DMS114 treated with DMSO at 0.1 percent for 48 hours (cell line): ENCODE measurements around the gene ACTRT2.

Source experiments
- DNase-seq: peaks from one replicate; lab custom pipeline; 2025; ENCODE audit not compliant: unreplicated experiment; lab: John Stamatoyannopoulos, UW

The ACTRT2 gene

DNA sequence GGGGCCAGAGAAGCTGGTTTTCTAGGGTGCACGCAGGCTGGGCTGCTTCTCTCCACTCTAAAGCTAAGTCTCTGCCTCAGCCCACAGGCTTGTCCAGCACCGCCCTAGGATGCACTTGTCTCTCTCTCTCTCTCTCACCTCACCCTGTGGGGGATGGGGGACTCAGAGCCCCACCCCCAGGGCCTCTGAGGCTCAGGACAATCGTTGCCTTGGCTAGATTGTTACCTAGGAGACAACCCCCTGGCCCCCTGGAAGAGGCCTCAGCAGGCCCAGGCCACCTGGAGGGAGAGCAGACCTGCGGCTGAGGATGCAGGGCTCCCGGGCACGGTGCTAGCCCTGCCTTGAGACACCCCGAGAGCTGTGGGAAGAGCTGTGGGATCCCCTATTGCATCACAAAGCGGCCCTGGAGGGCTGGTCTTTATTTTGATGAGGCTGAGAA lies at the start of gene ACTRT2:
ACTRT2 (plus strand) TSS at position 235 of the 439 bp plus-strand sequence. CDS start 220 bp downstream, outside the sequence.
- no peak for DNase-seq

DNA sequence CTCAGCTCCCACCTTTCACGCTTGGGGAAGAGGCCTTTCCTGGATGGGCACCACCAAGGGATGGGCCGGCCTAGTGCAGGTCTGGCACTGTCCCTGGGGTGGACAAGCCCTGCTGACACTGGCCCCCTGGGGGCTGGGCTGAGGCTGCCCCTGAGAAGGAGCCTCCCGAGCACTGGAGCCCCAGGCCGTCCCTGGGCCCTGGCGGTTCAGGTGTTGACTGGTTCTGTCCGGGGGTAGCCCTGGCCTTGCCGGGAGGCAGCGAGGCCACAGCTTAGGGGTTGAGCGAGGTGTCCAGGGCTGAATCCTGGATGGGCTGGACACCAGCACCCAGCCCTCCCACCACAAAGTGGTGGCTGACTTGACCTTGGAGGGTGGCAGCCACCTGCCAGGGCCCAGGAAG lies 49.7 kb upstream of the ACTRT2 start:
- no peak for DNase-seq

DNA sequence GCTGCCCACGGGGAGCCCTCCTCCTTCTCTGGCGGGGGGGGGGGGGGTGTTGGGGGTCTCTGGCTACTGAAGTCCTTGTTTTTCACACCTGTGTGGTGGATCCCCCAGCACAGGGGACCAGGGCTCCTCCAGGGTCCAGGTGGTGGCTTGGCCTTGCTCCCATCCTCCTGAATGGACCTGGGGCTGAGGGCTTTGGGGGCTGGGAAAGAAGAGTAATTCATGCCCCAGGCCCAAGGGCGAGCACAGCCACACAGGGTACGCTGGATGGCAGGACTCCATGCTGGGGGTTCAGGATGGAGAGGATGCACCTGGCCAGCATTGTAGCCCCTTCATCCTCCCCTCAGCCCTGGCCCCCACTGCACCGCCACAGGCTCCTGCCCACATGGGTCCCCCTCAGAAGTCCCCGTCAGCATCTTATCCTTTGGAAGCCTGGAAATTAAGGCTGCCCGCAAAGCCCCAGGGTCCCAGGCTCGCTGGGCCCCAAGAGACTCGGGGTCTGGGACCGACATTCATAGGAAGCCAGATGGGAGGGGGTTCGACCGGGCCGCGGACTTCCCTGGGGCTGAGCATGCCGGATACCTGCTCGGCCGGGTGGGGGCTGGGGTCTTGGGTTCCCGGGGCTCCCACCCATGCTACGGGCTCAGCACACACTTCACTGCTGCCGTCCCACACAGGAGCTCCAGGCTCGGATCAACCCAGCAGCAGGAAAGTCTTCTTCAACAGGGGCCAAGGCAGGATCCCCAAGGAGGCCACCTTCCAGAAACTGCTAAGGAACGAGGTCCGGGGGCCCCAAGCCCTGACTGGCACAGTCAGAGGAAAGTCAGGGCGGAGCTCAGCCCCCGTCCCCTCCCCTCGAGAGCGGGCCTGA lies 49.0 kb upstream of the ACTRT2 start:
- no peak for DNase-seq

DNA sequence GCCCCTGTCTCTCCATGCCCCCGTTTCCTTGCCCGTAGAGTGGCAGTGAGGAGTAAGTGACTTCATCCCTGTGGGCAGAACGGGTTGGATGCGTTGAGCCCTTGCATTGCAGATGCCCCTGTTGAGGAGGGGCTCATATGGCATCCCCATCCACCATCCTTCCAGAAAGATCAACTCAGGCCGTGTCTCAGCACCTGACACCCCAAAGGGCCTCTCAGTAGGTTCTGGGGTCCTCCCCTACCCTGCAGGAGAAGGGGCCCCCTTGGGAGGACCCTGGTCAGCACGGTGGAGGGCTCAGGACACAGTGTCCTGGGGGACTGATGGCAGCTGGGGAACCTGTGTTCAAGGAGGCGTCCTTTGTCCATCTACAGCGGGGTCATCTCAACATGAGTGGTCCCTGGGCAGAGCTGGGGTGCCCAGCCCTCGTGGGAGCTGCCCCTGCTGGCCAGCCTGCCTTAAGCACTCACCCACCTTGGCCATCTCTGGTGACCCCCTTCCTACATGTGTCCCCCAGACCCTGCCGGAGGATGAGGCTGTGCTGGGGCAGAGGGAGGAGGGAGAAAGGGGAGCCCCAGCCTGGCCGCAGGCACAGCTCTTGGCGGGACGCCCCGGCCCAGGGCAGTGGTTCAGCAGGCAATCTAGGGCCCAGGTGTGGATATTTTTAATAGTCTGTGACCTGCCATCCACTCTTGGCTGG lies 48.2 kb upstream of the ACTRT2 start:
- DNase-seq = no peak

DNA sequence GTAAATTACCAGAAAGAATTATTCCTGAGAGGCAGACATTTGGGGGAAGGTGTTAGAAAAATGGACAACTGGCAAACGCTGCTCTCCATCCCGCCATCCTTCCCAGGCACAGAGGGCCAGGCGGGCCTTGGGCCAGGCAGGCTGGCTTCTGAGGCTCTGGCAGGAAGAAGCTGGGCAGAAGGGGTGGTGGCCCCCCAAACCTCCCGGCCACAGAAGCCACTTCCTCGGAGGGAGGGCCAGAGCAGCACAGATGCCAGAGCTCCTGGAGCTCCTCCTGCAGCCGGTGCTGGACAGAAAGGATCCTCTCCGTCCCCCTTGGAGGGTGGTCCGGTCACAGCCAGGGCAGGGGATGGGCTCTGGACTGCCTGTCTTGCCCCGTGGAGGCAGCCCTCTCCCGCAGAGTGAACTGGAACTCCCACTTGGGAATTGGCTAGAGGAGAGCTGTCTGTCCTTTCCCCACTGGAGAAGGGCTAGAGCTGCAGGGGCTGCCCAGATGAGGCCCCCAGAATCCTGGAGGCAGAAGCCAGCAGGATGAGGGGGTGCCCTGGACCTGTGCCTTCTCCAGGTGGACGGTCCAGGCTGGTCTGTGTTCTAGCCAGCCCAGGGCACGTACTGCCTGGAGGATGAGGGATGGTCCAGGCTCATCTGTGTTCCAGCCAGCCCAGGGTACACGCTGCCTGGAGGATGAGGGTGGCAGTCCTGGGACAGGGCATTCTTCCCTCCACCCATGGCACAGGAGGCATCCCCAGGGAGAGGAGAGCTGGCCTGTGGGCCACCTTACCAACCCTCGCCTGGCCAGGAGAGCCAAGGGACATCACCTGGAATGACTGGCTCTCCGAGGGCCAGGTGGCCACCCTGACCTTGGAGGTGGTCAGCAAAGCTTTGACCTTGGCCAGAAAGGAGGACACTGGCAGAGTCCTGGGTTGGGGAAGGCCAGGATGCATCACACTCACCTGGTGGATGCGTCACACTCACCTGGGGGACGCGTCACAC lies 47.4 kb upstream of the ACTRT2 start:
- DNase-seq = no peak

DNA sequence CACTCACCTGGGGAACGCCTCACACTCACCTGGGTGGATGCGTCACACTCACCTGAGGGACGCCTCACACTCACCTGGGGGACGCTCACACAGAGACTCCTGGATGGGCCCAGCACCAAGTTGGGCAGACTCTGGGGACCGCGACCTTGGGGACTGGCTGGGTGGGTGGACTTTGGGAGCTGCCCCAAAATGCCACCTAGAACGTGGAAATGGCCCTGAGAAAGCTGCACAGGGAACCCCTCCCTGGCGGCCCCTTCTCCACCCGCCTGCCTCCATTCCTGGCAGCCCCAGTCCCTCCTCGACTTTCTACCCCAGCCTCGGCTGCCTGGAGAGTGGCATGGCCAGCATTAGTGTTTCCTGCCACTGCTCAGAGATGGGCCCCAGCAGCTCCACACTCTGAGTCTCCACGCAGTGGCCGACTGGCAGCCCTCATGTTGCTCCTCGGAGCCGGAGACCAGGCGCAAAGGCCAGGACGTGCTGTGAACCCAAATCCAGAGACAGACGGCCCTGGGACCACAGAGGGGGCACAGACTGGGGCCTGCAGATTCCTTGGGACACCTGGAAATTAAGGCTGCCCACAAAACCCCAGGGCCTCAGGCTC lies 46.5 kb upstream of the ACTRT2 start:
- no peak for DNase-seq

DNA sequence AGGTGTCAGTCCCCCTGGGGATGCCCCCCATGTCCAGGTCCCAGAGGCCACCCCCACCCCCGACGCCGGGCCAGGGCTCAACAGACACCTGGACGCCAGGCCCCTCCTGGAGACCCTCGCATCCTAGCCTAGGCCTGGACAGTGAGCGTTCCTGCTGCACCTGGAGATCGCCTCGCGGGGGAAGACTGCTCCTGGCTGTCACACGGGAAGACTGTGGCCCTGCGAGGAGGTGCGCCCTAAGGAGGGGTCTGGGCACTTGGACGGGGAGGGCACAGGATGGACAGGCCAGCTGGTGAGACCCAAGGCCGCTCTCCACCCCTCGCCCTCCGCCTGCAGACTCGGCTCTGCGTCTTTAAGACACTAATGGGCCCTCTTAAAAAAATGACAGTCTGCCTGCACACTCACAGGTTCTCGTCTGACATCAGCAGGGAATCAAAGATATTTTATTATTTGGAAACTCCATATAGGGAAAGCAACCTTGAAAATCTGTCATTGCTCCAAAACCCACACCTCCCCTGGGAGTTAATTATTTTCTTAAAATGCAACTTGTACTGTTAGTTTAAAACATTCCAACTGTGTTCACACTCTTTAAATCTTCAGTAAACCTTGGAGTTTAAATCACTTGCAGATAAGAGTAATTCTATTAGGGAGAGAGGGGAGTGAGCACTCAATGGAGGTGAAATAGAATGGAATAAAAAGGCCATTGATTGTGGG lies 45.6 kb upstream of the ACTRT2 start:
- no peak for DNase-seq

DNA sequence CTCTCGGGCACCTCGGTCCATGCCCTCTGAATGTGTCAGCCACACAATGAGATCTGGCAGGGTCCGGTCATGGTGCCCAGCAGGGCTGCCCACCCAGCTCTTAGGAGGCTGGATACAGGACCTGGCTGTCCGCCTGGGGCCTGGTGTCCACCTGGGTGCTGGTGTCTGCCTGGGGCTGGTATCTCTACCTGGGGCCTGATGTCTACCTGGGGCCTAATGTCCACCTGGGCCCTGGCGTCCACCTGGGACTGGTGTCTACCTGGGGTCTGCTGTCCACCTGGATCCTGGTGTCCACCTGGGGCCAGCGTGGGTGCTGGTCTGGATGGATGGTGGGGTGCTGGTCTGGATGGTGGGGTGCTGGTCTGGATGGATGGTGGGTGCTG lies 45.1 kb upstream of the ACTRT2 start:
- no peak for DNase-seq

DNA sequence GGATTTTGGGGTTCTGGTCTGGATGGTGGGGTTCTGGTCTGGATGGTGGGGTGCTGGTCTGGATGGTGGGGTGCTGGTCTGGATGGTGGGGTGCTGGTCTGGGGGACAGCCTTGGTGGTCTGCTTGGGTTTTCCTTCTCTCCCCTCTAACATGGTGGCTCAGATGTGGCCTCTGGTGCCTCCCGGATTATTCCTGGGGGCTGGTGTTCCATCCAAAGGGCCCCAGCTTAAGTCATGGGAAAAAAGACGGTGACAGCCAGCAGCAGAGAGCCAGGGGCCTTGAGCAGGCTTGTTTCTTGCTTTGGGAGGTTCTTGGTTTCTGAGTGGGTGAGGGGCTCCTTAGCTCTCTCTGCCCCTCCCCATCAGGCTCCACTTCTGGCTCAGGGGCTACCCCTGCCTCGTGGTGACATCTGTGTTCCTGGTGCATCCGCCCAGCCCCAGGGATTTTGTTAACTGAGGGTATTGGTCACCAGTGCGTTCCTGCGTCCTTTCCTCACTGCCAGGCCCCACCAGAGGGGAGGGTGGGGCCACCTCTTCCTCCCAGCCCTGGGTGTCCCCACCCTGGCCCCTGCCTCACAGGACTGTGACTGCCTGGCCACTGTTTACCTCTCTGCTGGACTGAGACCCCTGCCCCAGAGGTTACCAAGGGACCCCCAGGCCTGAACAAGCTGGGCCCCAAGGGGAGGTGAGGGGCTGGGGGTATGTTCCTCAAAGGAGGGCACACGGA lies 43.2 kb upstream of the ACTRT2 start:
- DNase-seq = no peak

DNA sequence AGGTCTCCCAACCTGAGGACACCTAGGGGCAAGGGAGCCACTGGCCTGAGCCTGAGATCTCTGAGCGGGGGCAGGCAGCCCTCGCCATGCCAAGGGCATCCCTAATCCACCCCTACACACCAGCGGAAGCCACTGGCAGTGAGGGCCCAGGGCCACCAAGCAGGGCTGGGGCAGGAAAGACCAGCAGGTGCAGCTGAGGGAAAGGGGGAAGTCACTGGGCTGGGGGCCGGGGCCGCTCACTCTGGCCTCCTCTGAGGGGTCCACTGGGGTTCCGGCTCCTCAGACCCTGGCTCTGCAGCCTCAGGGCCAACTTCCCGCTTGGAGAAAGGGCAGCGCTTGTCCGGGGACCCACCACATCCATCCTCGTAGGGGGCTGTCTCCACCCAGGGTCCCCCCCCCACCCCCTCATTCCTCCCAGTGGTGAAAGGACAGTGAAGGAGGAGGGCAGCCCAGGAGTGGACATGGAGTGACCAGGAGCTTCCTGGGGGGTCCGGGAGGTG lies 42.5 kb upstream of the ACTRT2 start:
- DNase-seq = no peak

DNA sequence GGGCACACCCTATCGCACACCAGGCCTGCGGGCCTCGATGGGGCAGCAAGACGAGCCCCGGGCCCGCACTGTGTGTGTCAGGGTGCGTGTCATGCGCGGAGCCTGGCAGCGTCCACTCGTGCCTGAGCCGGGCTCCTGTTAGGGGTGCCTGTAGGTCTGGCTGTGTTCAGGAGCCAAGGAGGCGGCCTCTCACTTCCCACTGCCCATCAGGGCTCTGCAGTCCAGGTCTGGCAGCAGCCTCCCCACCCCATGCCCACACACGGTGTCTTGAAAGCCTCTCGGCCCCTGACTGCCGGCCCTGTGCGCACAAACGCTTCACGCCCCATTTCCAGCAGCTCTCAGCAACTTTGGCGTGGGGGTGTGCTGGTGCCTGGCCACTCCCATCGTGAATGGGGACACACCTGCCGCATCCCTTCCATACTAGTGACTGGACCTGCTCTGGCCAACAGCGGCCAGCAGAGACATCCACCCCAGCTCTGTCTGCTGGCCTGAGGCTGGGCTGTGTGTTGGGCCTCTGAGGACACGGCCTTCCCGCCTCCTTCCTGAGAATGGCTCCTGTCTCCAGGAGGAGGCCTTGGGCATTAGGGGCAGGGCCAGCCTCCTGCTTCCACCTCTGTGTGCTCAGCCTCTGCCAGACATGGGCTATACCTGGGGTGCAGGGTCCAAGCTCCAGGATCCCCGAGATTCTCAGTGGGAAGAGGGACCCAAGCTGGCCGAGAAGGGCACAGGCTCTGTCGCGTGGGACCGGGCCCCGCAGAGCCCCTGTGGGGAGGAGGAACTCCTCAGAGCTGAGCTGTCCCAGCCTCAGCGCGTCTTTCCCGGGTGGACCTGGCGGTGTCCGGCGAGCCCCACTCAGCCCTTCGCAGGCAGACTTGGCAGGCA lies 41.8 kb upstream of the ACTRT2 start:
- DNase-seq = no peak

DNA sequence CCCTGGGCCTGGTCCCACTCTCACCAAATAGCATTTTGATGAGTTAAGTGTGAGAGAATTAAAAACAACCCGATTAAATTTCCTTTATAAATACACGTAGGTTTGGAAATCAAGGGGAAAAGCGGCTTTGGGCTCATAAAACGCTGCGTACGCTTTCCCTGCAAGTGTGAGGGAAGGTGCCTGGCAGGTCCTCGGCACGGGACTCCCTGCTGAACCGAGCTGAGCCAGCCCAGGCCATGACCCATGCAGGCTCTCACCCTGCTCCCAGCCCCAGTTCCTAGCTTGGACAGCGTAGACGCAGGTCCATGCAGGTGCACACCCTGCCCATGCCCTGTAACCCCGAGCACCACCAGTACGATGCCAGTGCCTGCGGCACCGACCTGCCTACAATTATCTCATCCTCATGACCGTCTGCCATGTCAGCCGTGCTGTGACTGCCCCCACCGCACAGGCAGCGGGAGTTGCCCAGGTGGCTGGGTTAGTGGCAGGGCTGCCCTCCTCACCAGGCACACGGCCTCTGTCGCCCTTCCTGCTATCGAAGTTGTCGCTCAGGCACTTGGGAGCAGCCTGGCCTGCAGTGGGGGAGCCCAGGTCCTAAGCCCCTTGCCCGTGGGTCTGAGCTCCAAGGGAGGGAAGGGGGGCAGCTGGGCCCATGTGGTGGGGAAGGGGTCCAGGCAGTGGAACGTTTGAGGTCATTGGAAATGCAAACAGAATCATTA lies 41.0 kb upstream of the ACTRT2 start:
- DNase-seq = no peak

DNA sequence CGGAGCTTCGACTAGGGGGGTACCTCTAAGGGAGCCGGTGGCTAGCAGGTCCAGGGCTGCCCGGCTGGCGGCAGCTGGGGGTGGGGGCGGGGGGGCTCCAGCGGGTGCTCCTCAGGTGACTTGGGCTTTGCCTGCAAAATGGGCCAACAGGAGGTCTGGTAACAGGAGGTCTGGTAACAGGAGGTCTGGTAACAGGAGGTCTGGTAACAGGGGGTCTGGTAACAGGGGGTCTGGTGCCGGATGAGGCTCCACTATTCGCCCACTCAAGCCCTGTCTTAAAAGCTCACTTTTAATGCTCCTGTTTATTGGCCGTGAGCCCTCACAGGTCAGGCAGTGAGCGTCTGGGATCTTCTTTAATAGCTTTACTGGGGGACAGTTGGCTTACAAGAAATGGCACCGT lies 40.4 kb upstream of the ACTRT2 start:
- DNase-seq = no peak

DNA sequence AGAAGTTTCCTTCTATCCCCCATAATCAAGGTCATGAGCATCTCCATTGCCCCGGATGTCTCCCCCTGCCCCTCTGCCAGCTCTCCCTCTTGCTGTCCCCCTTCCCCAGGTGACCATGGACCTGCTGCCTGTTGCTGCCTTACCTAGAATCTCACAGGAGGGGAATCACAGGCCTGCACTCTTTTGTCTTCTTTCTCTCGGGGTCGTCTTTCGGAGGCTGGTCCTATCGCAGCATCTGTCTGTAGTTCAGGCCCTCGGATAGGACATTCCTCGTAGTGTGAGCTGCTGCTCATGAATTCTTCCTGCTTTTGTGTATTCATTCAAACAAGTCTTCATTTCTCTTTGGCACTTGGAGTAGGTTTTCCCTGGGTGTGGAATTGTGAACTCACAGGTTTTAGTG lies 39.9 kb upstream of the ACTRT2 start:
- no peak for DNase-seq

DNA sequence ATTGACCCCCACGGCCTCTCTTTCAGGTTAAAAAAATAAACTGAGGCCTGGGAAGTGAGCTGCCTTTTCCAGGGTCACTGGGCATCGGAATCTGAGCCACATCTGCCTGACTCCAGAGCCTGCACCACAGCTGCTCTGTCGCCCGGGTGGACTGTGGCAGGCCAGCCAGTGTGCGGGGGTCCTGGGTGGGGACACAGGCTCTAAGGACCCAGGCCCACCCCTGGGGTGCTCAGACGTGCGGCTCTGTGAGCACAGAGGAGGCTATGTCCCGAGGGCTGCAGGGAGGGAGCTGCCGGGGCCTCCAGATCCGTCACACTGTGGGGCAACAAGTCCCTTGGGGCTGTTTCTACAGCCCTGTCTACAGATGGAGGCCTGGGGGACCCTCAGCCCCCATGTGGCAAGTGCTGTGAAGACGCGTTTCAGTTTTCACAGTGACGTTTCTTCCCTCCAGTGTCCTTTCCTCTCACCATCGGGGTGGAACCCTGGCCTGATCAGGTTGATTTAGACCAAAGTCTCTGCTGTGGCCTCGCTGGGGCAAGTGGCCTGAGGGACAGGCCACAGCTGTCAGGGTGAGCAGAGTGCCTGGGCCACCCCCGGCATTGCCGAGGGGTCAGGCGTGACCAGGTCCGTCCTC lies 39.2 kb upstream of the ACTRT2 start:
- DNase-seq = no peak

DNA sequence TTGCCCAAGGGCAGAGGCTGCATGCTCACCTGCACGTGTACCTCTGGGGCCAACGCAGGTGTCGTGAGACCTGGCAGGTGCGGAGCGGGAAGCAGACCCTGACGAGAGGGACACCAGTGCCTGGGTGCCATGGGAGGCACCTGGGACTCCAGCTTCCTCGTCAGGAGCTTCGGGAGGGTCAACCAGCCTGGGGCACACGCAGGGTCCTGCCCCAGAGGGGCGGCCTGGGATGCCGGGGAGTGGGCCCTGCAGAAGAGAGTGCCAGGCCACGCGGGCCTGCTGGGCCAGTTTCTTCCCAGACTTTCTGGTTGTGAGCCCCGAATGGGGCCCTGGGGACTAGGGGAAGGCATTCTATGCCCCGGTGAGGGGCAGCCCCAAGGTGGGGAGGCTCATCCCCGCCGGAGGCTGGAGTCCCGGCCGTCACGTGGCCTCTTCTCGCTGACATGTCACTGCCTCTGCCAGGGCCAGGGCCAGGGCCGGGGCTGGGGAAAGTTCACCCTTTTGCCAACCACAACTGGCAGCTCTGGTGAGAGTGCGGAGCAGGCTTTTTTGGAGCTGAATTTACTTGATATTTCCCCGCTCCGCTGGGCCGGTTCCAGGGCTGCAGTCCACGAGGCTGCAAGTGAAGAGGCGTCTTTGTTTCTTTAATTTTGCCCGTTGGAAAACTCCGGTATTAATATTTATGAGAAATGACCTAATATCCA lies 38.5 kb upstream of the ACTRT2 start:
- DNase-seq = no peak

DNA sequence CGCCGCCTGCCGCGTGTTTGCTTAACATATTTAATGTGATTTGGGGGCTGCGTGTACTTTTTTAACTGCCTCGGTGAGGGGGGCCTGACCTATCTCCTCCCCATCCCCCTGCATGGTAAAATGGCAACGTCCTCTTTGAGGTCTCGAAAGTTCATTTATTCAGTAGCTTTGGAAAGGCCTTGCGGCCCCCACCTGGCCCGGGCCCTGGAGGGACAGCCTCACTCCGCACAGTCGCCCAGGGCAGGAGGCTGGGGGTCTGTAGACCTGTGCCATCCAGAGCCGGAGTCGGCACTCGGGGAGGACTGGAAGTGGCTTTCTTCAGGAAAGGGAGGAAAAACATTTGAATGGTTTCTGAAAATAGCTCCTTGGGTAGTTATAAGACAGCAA lies 38.0 kb upstream of the ACTRT2 start:
- DNase-seq = no peak
